GM23338 (cell line): Measurements from ENCODE around the gene PIF1. TPM values are rescaled to one million over a fixed set of nuclear protein-coding genes. Genes with fewer than 3 reads are reported as not detected.

ENCODE experiments used
- ATAC-seq: fragments of 200-7000 bp; cut with Tn5 transposase; 3 replicates; pipeline ENCODE4 v1.9.1; 2020
- DNase-seq: peaks from one replicate; pipeline ENCODE4 v3.0.0-alpha.2; 2015; ENCODE audit warnings: low spot score
- H2AFZ ChIP-seq: fragments of 200-600 bp; sonication (generic); 2 replicates; pipeline ENCODE4 v1.8.0; 2016; ENCODE audit warnings: antibody characterized with exemption, mild to moderate bottlenecking, moderate library complexity
- H3F3A ChIP-seq: fragments of 200-600 bp; sonication (generic); replicated peaks from 2 replicates; pipeline ENCODE4 v1.8.0; 2017; ENCODE audit warnings: antibody characterized with exemption, mixed run types, low read depth
- H3K27ac ChIP-seq: fragments of 200-600 bp; sonication (generic); 2 replicates; pipeline ENCODE4 v1.6.1; 2016; ENCODE audit warnings: low read depth
- H3K27me3 ChIP-seq: fragments of 200-600 bp; sonication (generic); 2 replicates; pipeline ENCODE4 v1.8.0; 2016; ENCODE audit warnings: mild to moderate bottlenecking, mixed run types, moderate library complexity; ENCODE audit not compliant: insufficient read depth
- H3K36me3 ChIP-seq: fragments of 200-600 bp; sonication (generic); 2 replicates; pipeline ENCODE4 v1.8.0; 2016; ENCODE audit warnings: mild to moderate bottlenecking; ENCODE audit not compliant: insufficient read depth
- H3K4me1 ChIP-seq: fragments of 200-600 bp; sonication (generic); 2 replicates; pipeline ENCODE4 v1.8.0; 2016; ENCODE audit warnings: mild to moderate bottlenecking, moderate library complexity; ENCODE audit not compliant: insufficient read depth
- H3K4me2 ChIP-seq: fragments of 200-600 bp; sonication (generic); 2 replicates; pipeline ENCODE4 v1.7.1; 2017; ENCODE audit warnings: mixed run types
- H3K4me3 ChIP-seq: fragments of 200-600 bp; sonication (generic); 2 replicates; pipeline ENCODE4 v1.6.1; 2016; ENCODE audit warnings: mixed run types
- H3K79me2 ChIP-seq: fragments of 200-600 bp; sonication (generic); replicated peaks from 2 replicates; pipeline ENCODE4 v1.8.0; 2017; ENCODE audit warnings: mild to moderate bottlenecking; ENCODE audit not compliant: insufficient read depth
- H3K9me2 ChIP-seq: fragments of 200-600 bp; sonication (generic); 2 replicates; pipeline ENCODE4 v1.8.0; 2017; ENCODE audit not compliant: insufficient read depth
- H4K20me1 ChIP-seq: fragments of 200-600 bp; sonication (generic); replicated peaks from 2 replicates; pipeline ENCODE4 v1.8.0; 2017; ENCODE audit warnings: mild to moderate bottlenecking; ENCODE audit not compliant: insufficient read depth
- H3K27ac Mint-ChIP-seq: 2 replicates; pipeline ENCODE4 v1.8.0; 2020; ENCODE audit warnings: inconsistent platforms, mild to moderate bottlenecking, moderate library complexity, mixed read lengths
- H3K27me3 Mint-ChIP-seq: 3 replicates; pipeline ENCODE4 v1.8.0; 2022; ENCODE audit warnings: low read depth, mild to moderate bottlenecking, moderate library complexity, mixed read lengths, inconsistent platforms; ENCODE audit not compliant: insufficient read depth, poor library complexity
- H3K36me3 Mint-ChIP-seq: 3 replicates; pipeline ENCODE4 v1.8.0; 2021; ENCODE audit warnings: low read depth, mild to moderate bottlenecking, inconsistent platforms, moderate library complexity, mixed read lengths
- H3K4me1 Mint-ChIP-seq: 3 replicates; pipeline ENCODE4 v1.8.0; 2020; ENCODE audit warnings: mild to moderate bottlenecking, inconsistent platforms, mixed read lengths
- H3K4me3 Mint-ChIP-seq: 3 replicates; pipeline ENCODE4 v1.8.0; 2021; ENCODE audit warnings: moderate library complexity, mild to moderate bottlenecking, inconsistent platforms, mixed read lengths
- H3K9me3 Mint-ChIP-seq: 3 replicates; pipeline ENCODE4 v1.8.0; 2020; ENCODE audit warnings: moderate library complexity, mild to moderate bottlenecking, inconsistent platforms, mixed read lengths
- CREB1 ChIP-seq: fragments of 250-450 bp; sonication (Bioruptor Pico); IDR thresholded peaks from 2 replicates; pipeline ENCODE4 v1.5.0; 2020; ENCODE audit warnings: low read depth, mild to moderate bottlenecking, moderate library complexity
- ETS1 ChIP-seq: IDR thresholded peaks from 2 replicates; pipeline ENCODE4 v1.6.1; 2016; ENCODE audit warnings: antibody characterized with exemption
- EZH2 ChIP-seq: fragments of 200-600 bp; sonication (generic); IDR thresholded peaks from one replicate; pipeline ENCODE4 v1.8.0; 2017; ENCODE audit warnings: antibody characterized with exemption, mild to moderate bottlenecking, low read depth; ENCODE audit not compliant: unreplicated experiment
- JUNB ChIP-seq: IDR thresholded peaks from one replicate; pipeline ENCODE4 v1.6.1; 2016; ENCODE audit warnings: antibody characterized with exemption; ENCODE audit not compliant: unreplicated experiment
- NANOG ChIP-seq: IDR thresholded peaks from 2 replicates; pipeline ENCODE4 v1.6.1; 2016; ENCODE audit warnings: antibody characterized with exemption, borderline replicate concordance
- REST ChIP-seq: IDR thresholded peaks from one replicate; pipeline ENCODE4 v1.6.1; 2018; ENCODE audit warnings: antibody characterized with exemption; ENCODE audit not compliant: unreplicated experiment
- STAT1 ChIP-seq: IDR thresholded peaks from one replicate; pipeline ENCODE4 v1.6.1; 2016; ENCODE audit warnings: antibody characterized with exemption; ENCODE audit not compliant: unreplicated experiment
- ZNF114 ChIP-seq: fragments of 250-450 bp; sonication (Bioruptor Pico); IDR thresholded peaks from 2 replicates; pipeline ENCODE4 v1.5.0; 2020; ENCODE audit warnings: mild to moderate bottlenecking, moderate library complexity
- ZNF331 ChIP-seq: fragments of 250-450 bp; sonication (Bioruptor Pico); IDR thresholded peaks from 2 replicates; pipeline ENCODE4 v1.5.0; 2020; ENCODE audit warnings: low read depth, mild to moderate bottlenecking, moderate library complexity
- ZNF462 ChIP-seq: fragments of 250-450 bp; sonication (Bioruptor Pico); IDR thresholded peaks from 2 replicates; pipeline ENCODE4 v1.5.0; 2020; ENCODE audit warnings: mild to moderate bottlenecking, moderate library complexity
- polyA plus RNA-seq: library from polyadenylated mRNA; unstranded; fragments of >200 nt; fragmentation: Nextera tagmentation; extraction: Ambion mirVana; gene quantifications from 2 replicates; pipeline ENCODE4 v1.2.1, GENCODE V29; 2016
- total RNA-seq: library from RNA; depleted of rRNA; stranded (reverse); fragments of >200 nt; shearing (Covaris generic); gene quantifications from 2 replicates; pipeline ENCODE4 v1.2.3, GENCODE V29; 2014

Gene PIF1
- total and polyA plus RNA-seq, 2 experiments from 2014 or later, result 116 to 200 TPM

GRCh38 chr15:64859226-64859625 lies 33.8 kb upstream of the PIF1 start (continued):
- TF ChIP-seq ZNF331 (CRISPR knock-in tag), result no peak
- no peak for TF ChIP-seq JUNB
- no peak for TF ChIP-seq EZH2
- no peak for TF ChIP-seq STAT1
- no peak for TF ChIP-seq CREB1 (CRISPR knock-in tag)
- no peak for TF ChIP-seq NANOG
- TF ChIP-seq ETS1, result no peak

GRCh38 chr15:64858021-64858575 lies 32.7 kb upstream of the PIF1 start:
- H4K20me1 ChIP-seq, result peaks cover 12% of the 10 kb centered on the region
- TF ChIP-seq ZNF114 (CRISPR knock-in tag), result no peak
- TF ChIP-seq ZNF462 (CRISPR knock-in tag), result no peak
- no peak for TF ChIP-seq EZH2
- no peak for TF ChIP-seq REST
- H3K9me2 ChIP-seq, result no peaks in the 10 kb centered on the region
- Mint-ChIP-seq H3K27ac (peak overlapping the region; percentile 20; the same call in 1 of the 2 replicates), H3K4me3 (no peak overlapping the region), H3K27me3 (peaks cover 17% of the 10 kb centered on the region), H3K9me3 (no peaks in the 10 kb centered on the region), H3K36me3 (peaks cover 77% of the 10 kb centered on the region), H3K4me1 (peaks cover 47% of the 10 kb centered on the region)
- peak overlapping the region; percentile 74 for H3K27ac ChIP-seq
- peaks cover 44% of the 10 kb centered on the region for H3K79me2 ChIP-seq
- H3K27me3 ChIP-seq, result no peaks in the 10 kb centered on the region
- no peak overlapping the region for H2AFZ ChIP-seq
- peaks cover 32% of the 10 kb centered on the region for H3K4me1 ChIP-seq
- peaks cover 12% of the 10 kb centered on the region; the same call in 1 of the 2 replicates for H3K36me3 ChIP-seq
- 0 out of 2 replicates have a peak, but pooled peaks cover 6% of the 10 kb centered on the region for H3F3A ChIP-seq
- DNase-seq (no peak), ATAC-seq (no peak)
- H3K4me2 ChIP-seq, result no peak overlapping the region
- H3K4me3 ChIP-seq, result no peak overlapping the region
